ENCODE data around the gene SERPINH1.

Gene SERPINH1

DNA sequence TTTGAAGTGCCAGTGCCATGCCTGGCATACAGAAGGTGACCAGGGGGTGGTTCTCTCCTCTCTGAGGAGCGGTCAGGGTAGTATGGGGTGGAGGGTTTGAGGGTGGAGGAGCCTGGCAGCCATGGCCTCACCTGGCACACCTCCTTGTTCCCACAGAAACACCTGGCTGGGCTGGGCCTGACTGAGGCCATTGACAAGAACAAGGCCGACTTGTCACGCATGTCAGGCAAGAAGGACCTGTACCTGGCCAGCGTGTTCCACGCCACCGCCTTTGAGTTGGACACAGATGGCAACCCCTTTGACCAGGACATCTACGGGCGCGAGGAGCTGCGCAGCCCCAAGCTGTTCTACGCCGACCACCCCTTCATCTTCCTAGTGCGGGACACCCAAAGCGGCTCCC is 9.6 kb downstream of the SERPINH1 start:
- TF ChIP-seq, protein P1, sequence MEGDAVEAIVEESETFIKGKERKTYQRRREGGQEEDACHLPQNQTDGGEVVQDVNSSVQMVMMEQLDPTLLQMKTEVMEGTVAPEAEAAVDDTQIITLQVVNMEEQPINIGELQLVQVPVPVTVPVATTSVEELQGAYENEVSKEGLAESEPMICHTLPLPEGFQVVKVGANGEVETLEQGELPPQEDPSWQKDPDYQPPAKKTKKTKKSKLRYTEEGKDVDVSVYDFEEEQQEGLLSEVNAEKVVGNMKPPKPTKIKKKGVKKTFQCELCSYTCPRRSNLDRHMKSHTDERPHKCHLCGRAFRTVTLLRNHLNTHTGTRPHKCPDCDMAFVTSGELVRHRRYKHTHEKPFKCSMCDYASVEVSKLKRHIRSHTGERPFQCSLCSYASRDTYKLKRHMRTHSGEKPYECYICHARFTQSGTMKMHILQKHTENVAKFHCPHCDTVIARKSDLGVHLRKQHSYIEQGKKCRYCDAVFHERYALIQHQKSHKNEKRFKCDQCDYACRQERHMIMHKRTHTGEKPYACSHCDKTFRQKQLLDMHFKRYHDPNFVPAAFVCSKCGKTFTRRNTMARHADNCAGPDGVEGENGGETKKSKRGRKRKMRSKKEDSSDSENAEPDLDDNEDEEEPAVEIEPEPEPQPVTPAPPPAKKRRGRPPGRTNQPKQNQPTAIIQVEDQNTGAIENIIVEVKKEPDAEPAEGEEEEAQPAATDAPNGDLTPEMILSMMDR (IDR thresholded peaks at IDR 0.05; ENCODE audit: low read depth, low read length), result no peak

DNA sequence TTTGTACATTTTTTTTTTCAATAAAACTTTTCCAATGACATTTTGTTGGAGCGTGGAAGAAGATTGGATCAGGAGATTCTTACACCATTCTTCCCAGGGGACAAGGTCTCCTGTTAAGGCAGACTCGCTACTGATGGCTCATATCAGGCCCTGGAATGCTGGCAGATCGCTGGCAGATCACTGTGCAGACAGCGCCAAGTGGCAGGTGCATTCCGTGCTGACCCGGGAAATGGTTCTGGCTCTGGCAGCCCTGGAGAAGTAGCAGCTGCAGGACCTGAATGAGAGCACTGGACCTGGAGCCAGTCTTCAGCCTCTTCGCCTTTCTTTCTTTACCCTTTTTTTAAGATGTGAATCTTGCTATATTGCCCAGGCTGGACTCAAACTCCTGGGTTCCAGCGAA is 10.7 kb downstream of the SERPINH1 start:
- DNase-seq (ENCODE audit: extremely low read depth, low read depth), result no peak
- TF ChIP-seq, protein P1 (IDR thresholded peaks at IDR 0.05; ENCODE audit: low read depth, low read length), result no peak

More for the DNA sequence above, 9.6 kb downstream of the SERPINH1 start:
- DNase-seq (ENCODE audit: extremely low read depth, low read depth), result no peak

DNA sequence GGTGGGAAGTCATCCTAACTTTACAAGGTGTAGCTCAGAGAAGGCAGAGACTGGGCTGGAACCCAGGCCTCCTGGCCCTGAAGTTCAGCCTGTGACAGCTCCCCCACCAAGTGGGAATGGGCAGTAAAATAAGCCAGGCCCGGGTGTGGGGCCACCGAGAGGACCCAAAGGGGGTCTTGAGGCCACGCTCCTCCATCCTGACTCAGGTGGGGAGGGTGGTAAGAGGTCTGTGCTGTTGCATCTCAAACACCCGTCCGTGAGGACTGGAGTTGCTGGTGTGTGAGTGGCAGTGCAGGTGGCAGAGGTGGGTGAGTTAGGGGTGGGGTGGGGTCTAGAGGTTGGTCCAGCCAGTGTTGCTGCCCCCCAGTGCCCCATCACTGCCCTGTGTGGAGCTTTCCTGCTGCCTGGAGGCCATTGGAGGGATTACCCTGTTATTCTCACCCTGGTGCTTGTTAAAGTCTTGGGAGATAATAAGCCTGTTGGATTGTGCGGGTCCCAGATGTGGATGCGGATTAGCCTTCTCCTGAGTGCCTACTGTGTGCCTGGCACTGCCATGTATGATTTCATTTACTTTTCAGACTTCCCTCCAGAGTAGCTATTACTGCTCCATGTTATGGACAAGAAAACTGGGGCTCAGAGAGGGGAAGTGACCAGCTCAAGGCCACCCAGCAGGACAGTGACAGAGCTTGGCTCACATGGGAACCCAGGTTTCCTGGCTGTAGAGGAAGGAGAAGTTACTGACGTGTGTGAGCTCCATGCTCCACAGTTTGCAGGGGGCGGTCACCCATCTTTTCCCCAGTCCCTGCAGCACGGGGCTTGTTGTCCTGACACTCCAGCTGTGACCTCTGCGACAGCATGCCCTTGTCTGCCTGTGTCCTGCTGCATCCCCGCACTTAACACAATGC is 12.9 kb downstream of the SERPINH1 start:
- TF ChIP-seq, protein P1 (IDR thresholded peaks at IDR 0.05; ENCODE audit: low read depth, low read length), result peak; percentile 44

DNA sequence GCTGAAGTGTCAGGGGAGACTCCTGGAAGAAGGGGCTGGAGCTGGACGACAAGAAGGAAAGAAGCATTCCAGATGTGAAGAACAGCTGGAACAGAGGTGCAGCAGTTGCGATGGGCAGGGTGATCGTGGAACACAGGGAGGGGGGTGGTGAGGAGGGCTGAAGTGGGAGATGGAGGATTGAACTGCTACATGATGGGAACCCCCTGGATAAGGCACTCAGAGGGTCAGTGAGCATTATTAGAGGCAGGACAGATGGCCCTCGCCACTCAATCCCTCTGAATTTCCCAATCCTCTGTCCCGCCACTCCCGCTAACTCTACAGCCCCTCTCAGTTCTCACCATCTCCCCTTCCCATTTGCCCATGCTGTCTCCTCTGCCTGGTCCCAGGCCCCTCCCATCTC is 14.0 kb downstream of the SERPINH1 start:
- TF ChIP-seq, protein P1 (IDR thresholded peaks at IDR 0.05; ENCODE audit: low read depth, low read length), result no peak
- DNase-seq (ENCODE audit: extremely low read depth, low read depth), result no peak

More for the DNA sequence above, 12.9 kb downstream of the SERPINH1 start:
- DNase-seq (ENCODE audit: extremely low read depth, low read depth), result no peak

DNA sequence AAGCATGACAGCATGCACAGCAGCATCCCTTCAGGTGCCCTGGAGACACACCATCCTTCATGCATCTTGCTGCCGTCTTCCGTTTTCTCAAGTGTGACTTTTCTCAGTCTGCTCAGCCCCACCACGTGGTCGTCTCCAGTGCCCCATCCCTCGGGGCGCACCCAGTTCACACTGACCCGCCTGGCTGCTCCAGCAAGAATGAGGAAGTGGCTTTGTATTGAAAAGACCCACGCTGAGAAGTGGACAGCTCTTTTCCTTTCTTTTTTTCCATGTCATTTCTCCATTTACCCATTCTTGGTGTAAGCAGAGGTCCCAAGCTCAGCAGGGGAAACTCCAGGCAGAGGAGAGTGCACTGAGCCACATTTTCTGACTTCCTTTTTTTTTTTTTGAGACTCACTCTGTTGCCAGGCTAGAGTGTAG is 14.5 kb downstream of the SERPINH1 start:
- TF ChIP-seq, protein P1 (IDR thresholded peaks at IDR 0.05; ENCODE audit: low read depth, low read length), result no peak
- DNase-seq (ENCODE audit: extremely low read depth, low read depth), result no peak

DNA sequence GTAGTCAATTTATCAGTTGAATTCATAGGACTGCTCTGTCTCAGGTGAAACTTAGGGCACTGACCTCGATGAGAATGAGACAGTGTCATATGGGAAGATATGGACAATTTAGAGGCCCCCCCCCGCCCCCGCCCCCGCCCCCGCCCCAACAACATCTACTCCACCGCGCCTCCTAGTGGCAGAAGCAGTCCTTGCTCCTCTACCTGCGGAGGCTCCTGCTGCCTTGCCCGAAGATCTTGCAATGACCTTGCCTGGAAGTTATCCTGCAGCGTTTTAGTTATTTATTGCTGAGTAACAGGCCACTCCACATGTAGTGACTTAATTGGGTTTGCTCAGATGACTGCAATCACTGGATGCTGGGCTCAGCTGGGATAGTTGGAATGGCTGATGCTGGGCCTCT is 15.2 kb downstream of the SERPINH1 start:
- DNase-seq (ENCODE audit: extremely low read depth, low read depth), result no peak

DNA sequence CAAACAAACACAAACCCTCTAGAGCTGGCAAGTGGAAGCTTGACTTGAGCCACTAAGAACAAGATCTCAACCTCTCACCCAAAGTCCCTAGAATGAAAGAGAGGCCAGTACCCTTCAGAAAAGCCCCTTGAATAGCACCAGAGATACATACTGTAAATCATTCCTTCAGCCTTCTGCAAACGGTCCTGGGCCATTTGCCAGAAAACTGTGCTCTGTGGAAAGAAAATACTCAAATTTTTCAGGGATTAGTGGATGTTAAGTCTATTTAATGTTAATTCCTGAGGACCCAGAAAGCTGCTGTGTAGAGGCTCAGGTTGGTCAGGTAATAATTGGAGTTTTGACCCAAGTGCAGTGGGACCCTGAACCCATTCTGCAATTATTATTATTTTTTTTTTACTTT is 16.9 kb downstream of the SERPINH1 start:
- TF ChIP-seq, protein P1 (IDR thresholded peaks at IDR 0.05; ENCODE audit: low read depth, low read length), result no peak
- DNase-seq (ENCODE audit: extremely low read depth, low read depth), result no peak

More for the DNA sequence above, 15.2 kb downstream of the SERPINH1 start:
- TF ChIP-seq, protein P1 (IDR thresholded peaks at IDR 0.05; ENCODE audit: low read depth, low read length), result peak; percentile 58

Data from AG09319 (cell line).